LNCaP clone FGC (cell line): ENCODE measurements around the gene CD82.

Experiments used
- DNase-seq: peaks from one replicate; pipeline ENCODE4 v3.0.0-alpha.2; 2011; ENCODE audit warnings: low read depth
- H3K4me3 ChIP-seq: 2 replicates; pipeline ENCODE4 v1.5.1; 2011; ENCODE audit warnings: mild to moderate bottlenecking, low read depth, low read length, control low read depth
- TF ChIP-seq, protein P1 (sequence below): IDR thresholded peaks from 2 replicates; pipeline ENCODE4 v1.5.1; 2012; ENCODE audit warnings: mild to moderate bottlenecking; ENCODE audit not compliant: control insufficient read depth, insufficient read depth; ENCODE audit errors: extremely low read depth

Gene CD82

DNA sequence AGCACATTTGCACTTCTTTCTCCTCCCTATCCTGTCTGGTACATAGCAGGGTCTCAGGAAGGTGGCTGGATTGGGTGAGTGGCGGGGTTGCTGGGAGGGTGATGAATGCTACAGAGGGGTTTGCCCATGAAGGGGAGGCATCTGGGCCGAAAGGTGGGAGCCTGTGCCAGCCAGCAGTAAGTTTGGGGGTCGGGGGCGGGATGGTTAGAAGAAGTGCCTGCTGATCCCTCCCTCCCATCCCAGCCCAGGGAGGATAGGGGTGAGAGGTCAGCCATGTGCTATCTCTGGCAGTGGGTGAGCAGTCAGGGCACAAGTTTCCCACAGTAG is 2.8 kb downstream of the CD82 start:
- H3K4me3 ChIP-seq = no peak overlapping the region
- TF ChIP-seq, protein P1, sequence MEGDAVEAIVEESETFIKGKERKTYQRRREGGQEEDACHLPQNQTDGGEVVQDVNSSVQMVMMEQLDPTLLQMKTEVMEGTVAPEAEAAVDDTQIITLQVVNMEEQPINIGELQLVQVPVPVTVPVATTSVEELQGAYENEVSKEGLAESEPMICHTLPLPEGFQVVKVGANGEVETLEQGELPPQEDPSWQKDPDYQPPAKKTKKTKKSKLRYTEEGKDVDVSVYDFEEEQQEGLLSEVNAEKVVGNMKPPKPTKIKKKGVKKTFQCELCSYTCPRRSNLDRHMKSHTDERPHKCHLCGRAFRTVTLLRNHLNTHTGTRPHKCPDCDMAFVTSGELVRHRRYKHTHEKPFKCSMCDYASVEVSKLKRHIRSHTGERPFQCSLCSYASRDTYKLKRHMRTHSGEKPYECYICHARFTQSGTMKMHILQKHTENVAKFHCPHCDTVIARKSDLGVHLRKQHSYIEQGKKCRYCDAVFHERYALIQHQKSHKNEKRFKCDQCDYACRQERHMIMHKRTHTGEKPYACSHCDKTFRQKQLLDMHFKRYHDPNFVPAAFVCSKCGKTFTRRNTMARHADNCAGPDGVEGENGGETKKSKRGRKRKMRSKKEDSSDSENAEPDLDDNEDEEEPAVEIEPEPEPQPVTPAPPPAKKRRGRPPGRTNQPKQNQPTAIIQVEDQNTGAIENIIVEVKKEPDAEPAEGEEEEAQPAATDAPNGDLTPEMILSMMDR = no peak
- DNase-seq = no peak

DNA sequence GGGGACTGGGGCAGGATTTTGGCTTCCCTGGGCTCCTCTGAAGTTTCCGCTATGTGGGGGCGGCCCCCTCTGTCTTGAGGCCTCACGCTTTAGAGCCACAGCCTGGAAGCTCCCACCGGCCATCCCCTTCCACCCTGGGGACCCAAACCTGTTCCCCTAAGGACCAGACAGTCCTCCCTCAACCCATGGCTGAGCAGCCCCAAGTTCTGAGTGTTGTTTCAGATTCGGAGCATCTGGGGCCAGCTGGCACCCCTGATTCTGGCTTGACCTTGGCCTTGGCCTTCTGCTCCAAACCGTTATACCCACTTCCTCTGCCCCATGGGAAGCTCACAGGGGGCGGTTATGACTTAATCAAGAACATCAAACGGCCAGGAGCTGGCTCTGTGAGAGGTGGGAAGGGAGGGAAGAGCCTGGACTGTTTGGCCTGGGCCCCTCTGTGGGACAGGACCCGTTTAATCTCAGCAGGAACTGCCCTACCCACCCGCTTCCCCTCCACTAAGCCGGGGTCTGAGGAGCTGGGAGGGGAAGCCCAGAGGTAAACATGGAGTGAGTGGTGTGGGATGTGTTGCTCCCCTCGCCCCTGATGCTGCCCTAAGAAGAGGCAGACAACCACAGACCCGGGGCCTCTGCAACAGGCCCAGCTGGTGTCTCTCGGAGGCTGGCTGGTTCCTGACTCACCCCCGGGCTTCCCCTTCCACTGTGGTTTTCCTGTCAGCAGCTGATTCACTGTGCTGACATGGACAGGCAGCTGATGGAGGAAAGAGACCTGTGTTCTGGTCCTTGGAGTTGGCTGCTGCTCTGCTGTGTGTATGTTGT is 3.4 kb downstream of the CD82 start:
- DNase-seq = no peak
- H3K4me3 ChIP-seq = no peak overlapping the region
- TF ChIP-seq, protein P1 = no peak

DNA sequence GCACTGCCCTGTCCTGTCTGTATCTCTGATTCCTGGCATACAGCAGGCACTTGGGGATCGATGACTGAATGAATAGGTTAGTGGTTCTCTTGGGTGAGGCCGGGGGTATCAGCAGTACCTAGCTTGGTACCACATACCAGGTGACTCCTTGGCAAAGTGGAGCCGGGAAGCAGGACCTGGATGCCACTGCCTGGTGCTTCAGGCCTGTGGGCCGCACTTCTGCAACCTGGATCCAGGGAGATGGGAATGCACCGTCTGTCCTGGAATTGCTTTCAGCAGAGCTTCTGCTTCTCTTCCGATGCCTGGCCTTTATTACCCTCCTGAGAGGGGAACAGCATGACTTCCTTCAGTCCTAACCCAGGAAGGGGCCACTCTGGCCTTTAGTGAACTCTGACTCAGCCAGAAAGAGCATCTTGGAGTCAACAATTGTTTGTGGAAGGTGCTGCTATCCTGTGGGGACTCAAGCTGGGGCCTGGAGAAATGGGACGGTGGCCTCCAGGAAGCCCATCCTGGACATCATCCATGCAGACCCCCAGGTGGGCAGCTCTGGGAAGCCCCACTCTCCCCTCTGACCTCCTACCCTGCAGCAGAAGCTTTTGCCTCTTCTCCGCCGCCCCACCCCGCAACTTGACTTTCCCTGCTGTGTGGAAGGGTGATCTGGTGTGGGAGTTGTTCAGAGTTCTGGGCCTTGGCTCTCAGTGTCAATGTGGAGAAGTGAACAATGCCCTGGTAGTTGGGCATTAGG is 5.1 kb downstream of the CD82 start:
- no peak overlapping the region for H3K4me3 ChIP-seq
- TF ChIP-seq, protein P1 = no peak
- no peak for DNase-seq

DNA sequence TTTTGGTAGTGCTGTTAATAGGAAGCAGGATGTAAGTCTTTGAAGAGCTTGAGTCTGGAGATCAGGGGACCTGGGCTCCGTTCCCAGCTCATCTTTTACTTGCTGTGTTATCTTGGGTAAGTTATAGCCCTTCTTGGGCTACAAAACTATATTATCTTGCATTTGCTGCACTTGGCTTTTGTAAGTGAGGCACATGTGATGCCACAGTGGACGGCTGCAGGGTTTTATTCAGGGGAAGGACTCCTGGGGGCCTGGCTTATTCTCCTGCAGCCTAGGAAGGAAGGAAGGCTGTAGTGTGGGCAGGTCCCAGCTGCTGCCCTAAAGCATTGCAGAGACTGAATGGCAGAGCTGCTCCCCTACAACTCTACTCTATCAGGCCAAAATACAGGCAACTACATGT is 6.4 kb downstream of the CD82 start:
- no peak overlapping the region for H3K4me3 ChIP-seq
- TF ChIP-seq, protein P1 = no peak
- no peak for DNase-seq

DNA sequence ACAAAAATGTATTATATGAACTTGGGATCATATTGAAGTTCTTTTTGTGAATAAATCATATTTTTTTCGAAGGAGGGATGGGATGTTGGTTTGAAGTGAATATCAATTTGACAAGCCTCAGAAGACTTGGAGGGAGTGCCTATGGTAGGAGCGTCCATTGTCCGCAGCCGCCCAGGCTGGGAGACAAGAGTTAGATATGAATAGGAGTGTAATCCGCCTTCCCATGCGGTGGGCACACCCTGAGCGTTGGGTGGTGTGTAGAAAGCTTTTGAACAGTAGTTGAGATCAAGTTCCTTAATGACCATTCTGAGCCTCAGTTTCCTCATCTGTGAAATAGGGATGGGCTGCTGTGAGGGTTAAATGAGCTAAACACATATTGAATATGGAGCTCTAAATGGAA is 7.0 kb downstream of the CD82 start:
- DNase-seq = no peak
- H3K4me3 ChIP-seq = no peak overlapping the region
- TF ChIP-seq, protein P1 = no peak

DNA sequence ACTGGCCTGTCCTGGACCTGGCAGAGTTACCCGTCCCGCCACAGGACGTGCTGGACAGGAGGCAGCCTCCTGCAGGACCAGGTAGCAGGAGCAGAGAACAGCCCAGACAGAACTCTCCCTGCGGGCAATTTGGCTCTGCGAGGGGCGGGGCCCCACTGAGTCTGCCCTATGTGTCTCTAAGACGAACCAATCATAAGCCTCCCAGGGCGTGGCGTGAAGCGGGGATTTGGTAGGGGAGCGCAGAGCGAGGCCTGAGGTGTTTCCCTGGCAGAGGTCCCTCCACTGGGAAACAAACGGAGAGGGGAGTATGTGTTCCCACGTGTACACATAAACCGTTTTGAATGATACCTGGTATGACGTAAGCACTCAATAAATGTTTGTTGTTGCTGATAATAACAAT is 7.4 kb downstream of the CD82 start:
- no peak for DNase-seq
- H3K4me3 ChIP-seq = no peak overlapping the region
- TF ChIP-seq, protein P1 = no peak
